Choroid plexus epithelial cell (primary cell): Measurements from ENCODE around the gene FECH.
A peak's percentile ranks its signal among the peaks of the same experiment; 100 is the strongest.

Experiments used
- DNase-seq: peaks from one replicate; pipeline ENCODE4 v3.0.0-alpha.2; 2010; ENCODE audit warnings: low read depth
- H3K4me3 ChIP-seq: 2 replicates; pipeline ENCODE4 v1.5.1; 2011; ENCODE audit warnings: low read depth, mild to moderate bottlenecking, control low read depth, low read length, moderate library complexity
- CTCF ChIP-seq: conservative IDR thresholded peaks from 2 replicates; pipeline ENCODE4 v1.5.1; 2011; ENCODE audit warnings: low read depth, mild to moderate bottlenecking, control low read depth, inconsistent platforms, low read length, moderate library complexity

FECH gene

GRCh38 chr18:57589161-57589560, 2.7 kb upstream of the FECH start:
- no peak for TF ChIP-seq CTCF
- H3K4me3 ChIP-seq: no peak overlapping the region
- DNase-seq: no peak

- H3K4me3 ChIP-seq: peak overlapping the region; percentile 79
- DNase-seq: no peak
- no peak for TF ChIP-seq CTCF
Measured at GRCh38 chr18:57587098-57587661, 678 bp upstream of the FECH start.

GRCh38 chr18:57585855-57586250, 649 bp downstream of the FECH start:
- no peak for TF ChIP-seq CTCF
- peak; percentile 5 for DNase-seq
- H3K4me3 ChIP-seq: peak overlapping the region; percentile 79

- DNase-seq: no peak
- H3K4me3 ChIP-seq: peak overlapping the region; percentile 79
Measured at GRCh38 chr18:57585421-57585820, 1.1 kb downstream of the FECH start.

GRCh38 chr18:57584444-57584843, 2.1 kb downstream of the FECH start:
- no peak for TF ChIP-seq CTCF
- H3K4me3 ChIP-seq: no peak overlapping the region
- DNase-seq: no peak

More at GRCh38 chr18:57585421-57585820, 1.1 kb downstream of the FECH start:
- no peak for TF ChIP-seq CTCF

- TF ChIP-seq CTCF: no peak
- no peak for DNase-seq
- H3K4me3 ChIP-seq: no peak overlapping the region
Measured at GRCh38 chr18:57583297-57583835, 3.1 kb downstream of the FECH start.

GRCh38 chr18:57581301-57581934, 5.1 kb downstream of the FECH start:
- DNase-seq: no peak
- no peak overlapping the region for H3K4me3 ChIP-seq
- no peak for TF ChIP-seq CTCF
